DOHH2 (cell line): Measurements from ENCODE around the gene KRTAP5-8.
"Not testable (repeated sequence)": the region's sequence is repeated elsewhere in the genome, so short reads cannot be mapped to it uniquely, and the experiment has no call there.

Experiments
- CTCF ChIP-seq: fragments of 200-600 bp; sonication (generic); IDR thresholded peaks from one replicate; pipeline ENCODE4 v1.5.1; 2014; ENCODE audit warnings: antibody characterized with exemption, mild to moderate bottlenecking, low read depth, low read length; ENCODE audit not compliant: poor library complexity, severe bottlenecking
- EZH2phosphoT487 ChIP-seq: fragments of 200-600 bp; sonication (generic); IDR thresholded peaks from 2 replicates; pipeline ENCODE4 v1.6.1; 2017; ENCODE audit warnings: borderline replicate concordance, mild to moderate bottlenecking, antibody characterized with exemption, low read length, moderate library complexity, mixed read lengths

- not testable (repeated sequence) for TF ChIP-seq CTCF, EZH2phosphoT487
These were observed 41.7 kb downstream of the KRTAP5-8 start for GRCh38 chr11:71579513-71579912.
